ENCODE measurements around the gene ANKRA2. TPM values are rescaled to one million over a fixed set of nuclear protein-coding genes. Genes with fewer than 3 reads are reported as not detected.

The ANKRA2 gene
- total RNA-seq, 1 donor from 2014 or later = 10.6 TPM

DNA sequence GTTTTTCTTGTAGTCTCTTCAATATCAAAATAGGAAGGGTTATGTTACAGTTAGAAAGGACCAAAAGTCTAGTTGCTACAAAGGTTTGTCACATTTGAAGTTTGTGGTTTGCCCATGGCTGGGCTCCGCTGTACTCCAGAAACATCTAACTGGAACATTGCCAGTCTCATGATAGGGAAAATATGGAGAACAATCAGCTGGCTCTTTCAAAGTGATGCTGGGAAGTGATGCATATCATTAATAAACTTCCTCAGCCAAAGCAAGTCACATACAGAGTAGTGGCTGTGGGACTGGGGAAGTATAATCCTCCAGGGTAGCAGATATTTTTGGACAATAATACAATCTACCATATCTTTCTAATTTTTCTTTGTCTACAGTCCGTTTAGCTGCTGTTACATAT, 58.4 kb downstream of the ANKRA2 start:
- DNase-seq (ENCODE audit: low spot score) = no peak
- no peak for ATAC-seq

DNA sequence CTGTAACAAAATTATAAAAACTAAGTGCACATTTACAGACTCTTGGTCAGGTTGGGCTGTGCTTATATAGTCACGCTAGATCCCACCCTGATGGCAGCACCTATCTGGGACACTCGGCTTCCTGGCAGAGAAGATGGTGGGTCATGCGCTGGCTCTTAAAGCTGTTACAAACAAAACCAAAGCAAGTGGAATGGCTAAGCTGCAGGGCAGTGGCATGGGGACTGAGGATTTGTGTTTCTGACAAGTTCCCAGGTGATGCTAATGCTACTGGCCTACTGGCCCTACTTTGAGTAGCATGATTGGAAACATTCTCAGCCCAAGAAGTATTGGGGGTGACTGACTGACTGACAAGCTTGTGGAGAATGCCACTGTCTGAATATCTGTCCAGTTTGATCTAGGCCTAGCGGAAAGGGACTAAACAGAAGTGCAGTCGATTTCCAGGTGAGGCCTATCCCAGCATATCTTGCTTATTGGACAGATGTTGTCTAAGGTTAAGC, 58.9 kb downstream of the ANKRA2 start:
- no peak for ATAC-seq
- DNase-seq (ENCODE audit: low spot score) = no peak

Other genes starting within 250 kb of the ANKRA2 start
- not detected for gene FOXD1, start 116.9 kb downstream of the ANKRA2 start, total RNA-seq
- gene BTF3, start 67.2 kb downstream of the ANKRA2 start, total RNA-seq = 140 TPM
- gene UTP15, start 104 bp upstream of the ANKRA2 start, total RNA-seq = 8.6 TPM
- 14.4 TPM for gene ARHGEF28, start 60.6 kb upstream of the ANKRA2 start, total RNA-seq

Data from left lobe of liver (tissue), 2 donors.